ENCODE data around the gene SEMA4G.
A peak's percentile ranks its signal among the peaks of the same experiment; 100 is the strongest.

Gene SEMA4G

DNA sequence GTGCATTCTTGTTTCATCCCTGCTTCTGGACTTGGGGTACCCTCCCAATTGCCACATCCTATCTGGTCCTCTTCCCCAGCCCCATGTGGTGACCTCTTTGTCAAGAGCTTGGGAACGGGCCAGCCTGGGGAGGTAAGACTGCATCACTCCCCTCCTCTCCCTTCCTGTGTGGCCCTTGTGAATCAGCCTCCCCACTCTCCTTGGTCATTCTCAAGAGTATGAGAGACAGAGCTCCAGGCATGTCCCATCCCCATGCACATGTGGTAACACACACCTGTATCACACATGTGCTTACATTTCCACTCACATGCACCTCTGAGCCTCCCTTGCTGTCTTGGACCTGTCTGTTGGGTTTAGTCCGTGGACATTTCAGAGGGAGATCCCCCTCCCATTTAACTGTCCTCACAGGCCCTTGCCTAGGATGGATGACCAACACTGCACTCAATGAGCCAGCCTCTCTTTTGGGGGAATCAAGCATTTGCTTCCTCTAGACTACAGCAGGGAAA, 15.4 kb downstream of the SEMA4G start:
- TF ChIP-seq, protein P1, sequence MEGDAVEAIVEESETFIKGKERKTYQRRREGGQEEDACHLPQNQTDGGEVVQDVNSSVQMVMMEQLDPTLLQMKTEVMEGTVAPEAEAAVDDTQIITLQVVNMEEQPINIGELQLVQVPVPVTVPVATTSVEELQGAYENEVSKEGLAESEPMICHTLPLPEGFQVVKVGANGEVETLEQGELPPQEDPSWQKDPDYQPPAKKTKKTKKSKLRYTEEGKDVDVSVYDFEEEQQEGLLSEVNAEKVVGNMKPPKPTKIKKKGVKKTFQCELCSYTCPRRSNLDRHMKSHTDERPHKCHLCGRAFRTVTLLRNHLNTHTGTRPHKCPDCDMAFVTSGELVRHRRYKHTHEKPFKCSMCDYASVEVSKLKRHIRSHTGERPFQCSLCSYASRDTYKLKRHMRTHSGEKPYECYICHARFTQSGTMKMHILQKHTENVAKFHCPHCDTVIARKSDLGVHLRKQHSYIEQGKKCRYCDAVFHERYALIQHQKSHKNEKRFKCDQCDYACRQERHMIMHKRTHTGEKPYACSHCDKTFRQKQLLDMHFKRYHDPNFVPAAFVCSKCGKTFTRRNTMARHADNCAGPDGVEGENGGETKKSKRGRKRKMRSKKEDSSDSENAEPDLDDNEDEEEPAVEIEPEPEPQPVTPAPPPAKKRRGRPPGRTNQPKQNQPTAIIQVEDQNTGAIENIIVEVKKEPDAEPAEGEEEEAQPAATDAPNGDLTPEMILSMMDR (conservative IDR thresholded peaks at IDR 0.05), result no peak
- H3K27ac ChIP-seq, result no peak overlapping the region

DNA sequence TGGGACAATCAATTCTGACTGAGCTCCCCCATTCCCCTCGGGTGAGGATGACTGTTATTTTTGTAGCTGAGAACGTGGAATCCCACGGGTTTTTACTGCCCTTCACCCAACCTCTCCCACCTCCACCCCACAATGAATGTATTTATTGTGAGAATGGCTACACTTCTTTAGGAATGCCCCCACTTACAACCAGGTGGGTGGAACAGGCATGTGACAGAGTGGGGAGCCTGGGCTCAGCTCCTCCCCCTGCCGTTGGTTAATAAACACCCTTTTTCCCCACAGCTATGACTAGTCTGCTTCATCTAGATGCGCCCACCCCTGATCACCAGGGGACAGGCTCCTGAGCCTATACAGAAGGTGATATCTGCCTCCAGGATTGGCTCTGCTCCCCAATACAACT, 16.0 kb downstream of the SEMA4G start:
- TF ChIP-seq, protein P1 (conservative IDR thresholded peaks at IDR 0.05), result no peak
- TF ChIP-seq ZFX (IDR thresholded peaks at IDR 0.05), result no peak

DNA sequence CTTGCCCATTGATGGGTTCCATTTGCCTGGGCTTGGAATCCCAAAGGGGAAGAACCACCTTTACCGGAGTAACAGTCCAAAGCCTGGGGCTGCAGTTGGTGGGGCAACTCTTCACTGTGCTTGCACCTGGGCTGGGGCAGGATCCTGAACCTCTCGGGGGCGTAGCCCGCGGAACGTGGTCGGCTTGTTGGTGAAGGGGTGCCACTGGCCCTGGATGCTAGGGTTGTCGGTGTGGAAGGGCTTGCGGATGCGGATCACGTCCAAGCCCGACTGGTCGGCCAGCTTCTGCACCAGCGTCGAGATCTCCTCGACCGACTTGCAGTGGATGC, 17.3 kb downstream of the SEMA4G start:
- TF ChIP-seq, protein P1 (conservative IDR thresholded peaks at IDR 0.05), result no peak
- TF ChIP-seq ZFX (IDR thresholded peaks at IDR 0.05), result no peak
- H3K27ac ChIP-seq, result peak overlapping the region; percentile 86

More for the DNA sequence above, 16.0 kb downstream of the SEMA4G start:
- H3K27ac ChIP-seq, result no peak overlapping the region

DNA sequence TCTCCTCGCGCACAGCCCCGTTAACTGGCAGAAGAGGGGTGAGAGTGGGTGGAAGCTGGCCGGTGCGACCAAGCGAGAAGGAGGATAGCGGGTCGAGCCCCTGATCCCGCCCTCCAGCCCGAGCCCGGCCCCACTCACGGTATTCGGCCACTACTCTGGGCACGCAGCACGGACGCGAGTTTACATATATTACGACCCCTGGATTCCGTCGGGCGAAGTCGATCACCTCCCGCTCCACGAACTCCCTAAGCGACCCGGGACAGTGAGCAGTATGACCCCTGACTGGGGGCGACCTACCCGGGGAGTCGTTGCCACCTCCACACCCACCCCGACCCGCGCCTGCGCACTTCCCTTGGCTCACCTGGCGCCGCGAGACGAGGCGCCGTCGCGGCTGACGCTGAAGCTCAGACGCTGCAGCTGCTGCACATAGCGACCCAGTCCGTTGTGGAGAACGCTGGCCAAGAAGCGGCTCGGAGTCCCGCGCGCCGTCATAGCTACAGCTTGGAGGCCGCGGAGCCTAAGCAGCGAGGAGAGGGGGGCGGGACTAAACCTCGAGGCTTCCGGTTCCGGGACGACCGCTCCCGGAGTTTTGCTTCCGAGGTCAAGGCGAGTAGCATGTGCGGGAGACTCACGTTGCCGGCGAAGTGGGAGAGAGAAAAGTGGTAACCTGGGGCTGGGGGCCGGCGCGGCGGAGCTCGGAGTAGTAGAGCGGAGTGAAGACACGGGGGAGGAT, 17.8 kb downstream of the SEMA4G start, which contains the start of the genes MRPL43 and TWNK:
Gene MRPL43 (minus strand): TSS at position 546 of the 733 bp plus-strand sequence. CDS start 54 bp downstream, at position 492.
Gene TWNK (plus strand): TSS at position 592 of the 733 bp plus-strand sequence. CDS start 668 bp downstream, outside the sequence.
- TF ChIP-seq, protein P1 (conservative IDR thresholded peaks at IDR 0.05), result no peak
- peak; percentile 43 for TF ChIP-seq ZFX (IDR thresholded peaks at IDR 0.05)
- peak within 1 kb of the TSS; percentile 86 for H3K27ac ChIP-seq

DNA sequence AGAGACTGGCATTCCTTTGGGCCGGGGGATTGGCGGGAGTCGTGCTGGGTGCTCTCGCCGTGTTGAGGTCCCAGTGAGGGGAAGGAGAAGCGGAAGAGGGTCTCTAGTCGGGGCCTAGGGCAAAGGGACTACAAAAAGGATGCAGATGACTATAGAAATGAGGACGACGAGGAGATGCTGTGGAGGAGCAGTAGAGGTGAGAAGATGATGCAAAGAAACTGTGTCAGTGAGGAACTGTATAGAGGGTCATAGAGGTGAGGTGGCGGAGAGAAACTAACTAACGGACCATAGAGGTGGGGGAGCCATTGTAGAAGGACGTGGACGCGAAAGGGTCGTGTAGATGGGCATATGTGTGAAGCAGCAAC, 18.4 kb downstream of the SEMA4G start:
- no peak for TF ChIP-seq ZFX (IDR thresholded peaks at IDR 0.05)
- TF ChIP-seq, protein P1 (conservative IDR thresholded peaks at IDR 0.05), result no peak
- peak overlapping the region; percentile 86 for H3K27ac ChIP-seq

DNA sequence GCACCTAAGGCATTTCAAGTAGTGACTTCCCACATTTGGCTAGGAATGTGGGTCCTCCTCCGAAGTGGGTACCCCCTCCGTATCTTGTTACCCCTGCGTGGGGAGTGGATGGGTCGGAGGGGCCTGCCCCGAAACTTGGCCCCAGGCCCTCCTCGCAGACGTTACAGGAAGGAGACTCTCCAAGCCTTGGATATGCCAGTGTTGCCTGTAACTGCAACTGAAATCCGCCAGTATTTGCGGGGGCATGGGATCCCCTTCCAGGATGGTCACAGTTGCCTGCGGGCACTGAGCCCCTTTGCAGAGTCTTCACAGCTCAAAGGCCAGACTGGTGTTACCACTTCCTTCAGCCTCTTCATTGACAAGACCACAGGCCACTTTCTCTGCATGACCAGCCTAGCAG, 18.9 kb downstream of the SEMA4G start:
- peak overlapping the region; percentile 86 for H3K27ac ChIP-seq
- TF ChIP-seq, protein P1 (conservative IDR thresholded peaks at IDR 0.05), result no peak
- no peak for TF ChIP-seq ZFX (IDR thresholded peaks at IDR 0.05)

DNA sequence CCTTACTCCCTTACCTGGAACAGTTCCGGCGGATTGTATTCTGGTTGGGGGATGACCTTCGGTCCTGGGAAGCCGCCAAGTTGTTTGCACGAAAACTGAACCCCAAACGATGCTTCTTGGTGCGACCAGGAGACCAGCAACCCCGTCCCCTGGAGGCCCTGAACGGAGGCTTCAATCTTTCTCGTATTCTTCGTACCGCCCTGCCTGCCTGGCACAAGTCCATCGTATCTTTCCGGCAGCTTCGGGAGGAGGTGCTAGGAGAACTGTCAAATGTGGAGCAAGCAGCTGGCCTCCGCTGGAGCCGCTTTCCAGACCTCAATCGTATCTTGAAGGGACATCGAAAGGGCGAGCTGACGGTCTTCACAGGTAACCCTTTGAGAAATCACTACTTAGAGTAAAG, 19.8 kb downstream of the SEMA4G start:
- no peak overlapping the region for H3K27ac ChIP-seq
- no peak for TF ChIP-seq ZFX (IDR thresholded peaks at IDR 0.05)
- TF ChIP-seq, protein P1 (conservative IDR thresholded peaks at IDR 0.05), result no peak

All from C4-2B (cell line).